ENCODE results near the gene SEMA4D.

- TF ChIP-seq CTCF (IDR thresholded peaks at IDR 0.05; ENCODE audit: poor library complexity) (no peak), EZH2 (IDR thresholded peaks at IDR 0.05; ENCODE audit: borderline replicate concordance) (no peak)
Observed at GRCh38 chr9:89362647-89363310, 135.1 kb downstream of the SEMA4D start.
